ENCODE measurements around the gene CYP1B1.

Gene CYP1B1

GRCh38 chr2:38080346-38080745 lies 4.4 kb upstream of the CYP1B1 start:
- Histone ChIP-seq H2BK5ac (ENCODE audit: low read depth, low read length, poor library complexity, severe bottlenecking) (no peak overlapping the region), H3K4me2 (ENCODE audit: low read length, poor library complexity, severe bottlenecking) (no peak overlapping the region), H3K4ac (ENCODE audit: low read depth in 1 of 2, low read length in 2 of 2) (no peak overlapping the region), H3K4me1 (ENCODE audit: control insufficient read depth, insufficient read depth, low read depth, low read length) (peaks cover 9% of the 10 kb centered on the region), H3K36me3 (ENCODE audit: control insufficient read depth in 1 of 2, insufficient read depth in 2 of 2, low read depth in 1 of 2, low read length in 2 of 2) (no peaks in the 10 kb centered on the region), H3K18ac (ENCODE audit: low read depth in 1 of 2, low read length in 2 of 2) (no peak overlapping the region), H3K9me3 (ENCODE audit: control insufficient read depth, low read length) (no peaks in the 10 kb centered on the region), H3K4me3 (ENCODE audit: insufficient read depth in 1 of 2, low read depth in 1 of 2, low read length in 2 of 2) (no peak overlapping the region), H3K27me3 (ENCODE audit: control insufficient read depth in 1 of 2, insufficient read depth in 1 of 2, low read length in 2 of 2) (no peaks in the 10 kb centered on the region), H4K91ac (ENCODE audit: low read length) (peak overlapping the region; percentile 35), H2BK12ac (ENCODE audit: low read length in 2 of 2) (peak overlapping the region in 1 of 2 experiments; percentile 63), H2AK5ac (ENCODE audit: low read length, severe bottlenecking) (peak overlapping the region; percentile 53), H4K8ac (ENCODE audit: low read length) (peak overlapping the region; percentile 23), H2AFZ (ENCODE audit: low read depth, low read length) (no peak overlapping the region), H3K79me1 (replicated peaks; ENCODE audit: low read length, poor library complexity, severe bottlenecking) (peaks cover 7% of the 10 kb centered on the region), H2BK120ac (ENCODE audit: low read depth, low read length) (peak overlapping the region; percentile 19), H3K27ac (ENCODE audit: low read length, poor library complexity, severe bottlenecking) (no peak overlapping the region), H3K14ac (ENCODE audit: low read length in 2 of 2) (peak overlapping the region in 1 of 2 experiments; percentile 28), H3K9ac (ENCODE audit: low read length) (no peak overlapping the region), H2BK15ac (ENCODE audit: low read depth, poor library complexity, severe bottlenecking) (no peak overlapping the region), H3K23ac (ENCODE audit: low read length in 2 of 2) (no peak overlapping the region)
- DNase-seq: no peak
- WGBS: 82% methylated on average over 3 of the region's 3 CpGs

GRCh38 chr2:38079116-38080052 lies 3.4 kb upstream of the CYP1B1 start:
- H2BK5ac ChIP-seq (ENCODE audit: low read depth, low read length, poor library complexity, severe bottlenecking): no peak overlapping the region
- no peak overlapping the region for H3K4me2 ChIP-seq (ENCODE audit: low read length, poor library complexity, severe bottlenecking)
- H3K4me1 ChIP-seq (ENCODE audit: control insufficient read depth, insufficient read depth, low read depth, low read length): peaks cover 12% of the 10 kb centered on the region
- WGBS: 70% methylated on average over 11 of the region's 11 CpGs
- H2BK12ac ChIP-seq (ENCODE audit: low read length in 2 of 2): no peak overlapping the region
- no peak for DNase-seq
- H3K27ac ChIP-seq (ENCODE audit: low read length, poor library complexity, severe bottlenecking): no peak overlapping the region
- H2AFZ ChIP-seq (ENCODE audit: low read depth, low read length): no peak overlapping the region
- no peak overlapping the region for H4K8ac ChIP-seq (ENCODE audit: low read length)
- no peak overlapping the region for H3K14ac ChIP-seq (ENCODE audit: low read length in 2 of 2)
- H2BK120ac ChIP-seq (ENCODE audit: low read depth, low read length): no peak overlapping the region
- H3K4me3 ChIP-seq (ENCODE audit: insufficient read depth in 1 of 2, low read depth in 1 of 2, low read length in 2 of 2): no peak overlapping the region
- H4K91ac ChIP-seq (ENCODE audit: low read length): no peak overlapping the region
- H3K36me3 ChIP-seq (ENCODE audit: control insufficient read depth in 1 of 2, insufficient read depth in 2 of 2, low read depth in 1 of 2, low read length in 2 of 2): peaks cover 4 to 9% of the 10 kb centered on the region in 2 experiments
- peak overlapping the region; percentile 92 for H2AK5ac ChIP-seq (ENCODE audit: low read length, severe bottlenecking)
- H3K18ac ChIP-seq (ENCODE audit: low read depth in 1 of 2, low read length in 2 of 2): no peak overlapping the region
- H3K9me3 ChIP-seq (ENCODE audit: control insufficient read depth, low read length): no peaks in the 10 kb centered on the region
- no peak overlapping the region for H3K23ac ChIP-seq (ENCODE audit: low read length in 2 of 2)
- H3K79me1 ChIP-seq (replicated peaks; ENCODE audit: low read length, poor library complexity, severe bottlenecking): peaks cover 7% of the 10 kb centered on the region
- no peak overlapping the region for H3K9ac ChIP-seq (ENCODE audit: low read length)
- H2BK15ac ChIP-seq (ENCODE audit: low read depth, poor library complexity, severe bottlenecking): no peak overlapping the region
- H3K27me3 ChIP-seq (ENCODE audit: control insufficient read depth in 1 of 2, insufficient read depth in 1 of 2, low read length in 2 of 2): no peaks in the 10 kb centered on the region
- H3K4ac ChIP-seq (ENCODE audit: low read depth in 1 of 2, low read length in 2 of 2): peak overlapping the region in 1 of 2 experiments; percentile 26

- Histone ChIP-seq H2BK5ac (ENCODE audit: low read depth, low read length, poor library complexity, severe bottlenecking) (peak overlapping the region; percentile 76), H2BK120ac (ENCODE audit: low read depth, low read length) (peak overlapping the region; percentile 61), H2AK5ac (ENCODE audit: low read length, severe bottlenecking) (peak overlapping the region; percentile 87), H3K79me1 (replicated peaks; ENCODE audit: low read length, poor library complexity, severe bottlenecking) (peaks cover 7% of the 10 kb centered on the region), H3K14ac (ENCODE audit: low read length in 2 of 2) (no peak overlapping the region), H2AFZ (ENCODE audit: low read depth, low read length) (no peak overlapping the region), H3K27ac (ENCODE audit: low read length, poor library complexity, severe bottlenecking) (peak overlapping the region; percentile 59), H3K18ac (ENCODE audit: low read depth in 1 of 2, low read length in 2 of 2) (peak overlapping the region; percentile 62 to 93), H3K4me3 (ENCODE audit: insufficient read depth in 1 of 2, low read depth in 1 of 2, low read length in 2 of 2) (peak overlapping the region; percentile 67 to 82), H3K36me3 (ENCODE audit: control insufficient read depth in 1 of 2, insufficient read depth in 2 of 2, low read depth in 1 of 2, low read length in 2 of 2) (peaks cover 19 to 23% of the 10 kb centered on the region in 2 experiments), H3K27me3 (ENCODE audit: control insufficient read depth in 1 of 2, insufficient read depth in 1 of 2, low read length in 2 of 2) (no peaks in the 10 kb centered on the region), H2BK12ac (ENCODE audit: low read length in 2 of 2) (peak overlapping the region; percentile 72 to 77), H3K4ac (ENCODE audit: low read depth in 1 of 2, low read length in 2 of 2) (peak overlapping the region; percentile 51 to 83), H3K9ac (ENCODE audit: low read length) (peak overlapping the region; percentile 88), H2BK15ac (ENCODE audit: low read depth, poor library complexity, severe bottlenecking) (no peak overlapping the region), H3K4me2 (ENCODE audit: low read length, poor library complexity, severe bottlenecking) (peak overlapping the region; percentile 80), H3K9me3 (ENCODE audit: control insufficient read depth, low read length) (no peaks in the 10 kb centered on the region), H4K91ac (ENCODE audit: low read length) (peak overlapping the region; percentile 50), H3K4me1 (ENCODE audit: control insufficient read depth, insufficient read depth, low read depth, low read length) (peaks cover 12% of the 10 kb centered on the region), H4K8ac (ENCODE audit: low read length) (peak overlapping the region; percentile 80), H3K23ac (ENCODE audit: low read length in 2 of 2) (no peak overlapping the region)
- DNase-seq: no peak
- WGBS: 22% methylated on average over 12 of the region's 12 CpGs
Observed at GRCh38 chr2:38077431-38077769, 1.4 kb upstream of the CYP1B1 start.

GRCh38 chr2:38076710-38077430 lies 919 bp upstream of the CYP1B1 start:
- H3K27me3 ChIP-seq (ENCODE audit: control insufficient read depth in 1 of 2, insufficient read depth in 1 of 2, low read length in 2 of 2): no peaks in the 10 kb centered on the region
- H4K8ac ChIP-seq (ENCODE audit: low read length): peak overlapping the region; percentile 84
- H2AFZ ChIP-seq (ENCODE audit: low read depth, low read length): peak overlapping the region; percentile 65
- WGBS: under 1% methylated on average over 55 of the region's 76 CpGs
- no peak overlapping the region for H3K23ac ChIP-seq (ENCODE audit: low read length in 2 of 2)
- peak overlapping the region; percentile 50 for H4K91ac ChIP-seq (ENCODE audit: low read length)
- H3K36me3 ChIP-seq (ENCODE audit: control insufficient read depth in 1 of 2, insufficient read depth in 2 of 2, low read depth in 1 of 2, low read length in 2 of 2): peaks cover 19 to 29% of the 10 kb centered on the region in 2 experiments
- H2BK12ac ChIP-seq (ENCODE audit: low read length in 2 of 2): peak overlapping the region; percentile 73 to 77
- H2BK5ac ChIP-seq (ENCODE audit: low read depth, low read length, poor library complexity, severe bottlenecking): peak overlapping the region; percentile 76
- H3K4ac ChIP-seq (ENCODE audit: low read depth in 1 of 2, low read length in 2 of 2): peak overlapping the region; percentile 51 to 89
- peak overlapping the region; percentile 28 for H2AK5ac ChIP-seq (ENCODE audit: low read length, severe bottlenecking)
- H2BK120ac ChIP-seq (ENCODE audit: low read depth, low read length): peak overlapping the region; percentile 61
- H3K4me1 ChIP-seq (ENCODE audit: control insufficient read depth, insufficient read depth, low read depth, low read length): peaks cover 12% of the 10 kb centered on the region
- peak overlapping the region; percentile 82 for H3K4me3 ChIP-seq (ENCODE audit: insufficient read depth in 1 of 2, low read depth in 1 of 2, low read length in 2 of 2)
- peaks cover 7% of the 10 kb centered on the region for H3K79me1 ChIP-seq (replicated peaks; ENCODE audit: low read length, poor library complexity, severe bottlenecking)
- DNase-seq: peak; percentile 98
- H3K14ac ChIP-seq (ENCODE audit: low read length in 2 of 2): peak overlapping the region in 1 of 2 experiments; percentile 24
- H3K27ac ChIP-seq (ENCODE audit: low read length, poor library complexity, severe bottlenecking): peak overlapping the region; percentile 92
- peak overlapping the region; percentile 12 for H2BK15ac ChIP-seq (ENCODE audit: low read depth, poor library complexity, severe bottlenecking)
- H3K9me3 ChIP-seq (ENCODE audit: control insufficient read depth, low read length): no peaks in the 10 kb centered on the region
- H3K18ac ChIP-seq (ENCODE audit: low read depth in 1 of 2, low read length in 2 of 2): peak overlapping the region; percentile 86 to 93
- H3K4me2 ChIP-seq (ENCODE audit: low read length, poor library complexity, severe bottlenecking): peak overlapping the region; percentile 80
- H3K9ac ChIP-seq (ENCODE audit: low read length): peak overlapping the region; percentile 88

All from mesenchymal stem cell (in vitro differentiated cells and primary cell).